HG02798 (cell line): ENCODE data around the gene DNAH1.

ENCODE experiments used
- ATAC-seq: cut with Tn5 transposase; IDR thresholded peaks from one replicate; pipeline ENCODE4 v1.9.1; 2021; ENCODE audit warnings: mild to moderate bottlenecking; ENCODE audit not compliant: unreplicated experiment, poor library complexity

The DNAH1 gene

DNA sequence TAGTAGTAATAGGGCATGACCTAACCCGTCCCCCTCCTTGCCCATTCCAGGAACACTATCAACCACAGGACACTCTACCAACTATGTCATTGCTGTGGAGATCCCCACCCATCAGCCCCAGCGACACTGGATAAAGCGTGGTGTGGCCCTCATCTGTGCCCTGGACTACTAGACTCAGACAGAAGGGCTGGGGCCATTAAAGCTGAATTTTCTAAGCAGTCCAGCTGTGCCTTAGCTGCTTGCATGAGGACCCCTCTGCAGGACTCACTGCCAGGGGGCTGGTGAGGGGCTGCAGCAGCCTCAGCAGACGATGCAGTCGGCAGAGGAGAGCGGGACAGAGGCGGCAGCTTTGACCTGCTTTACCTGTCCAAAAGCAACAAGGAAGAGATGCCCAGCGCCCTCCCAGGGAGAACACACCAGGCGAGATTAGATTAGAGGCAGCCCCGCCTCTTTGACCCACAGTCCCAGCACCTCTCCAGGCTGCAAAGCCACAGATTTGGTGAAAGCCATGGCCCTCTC is 84.2 kb downstream of the DNAH1 start:
- no peak for ATAC-seq

DNA sequence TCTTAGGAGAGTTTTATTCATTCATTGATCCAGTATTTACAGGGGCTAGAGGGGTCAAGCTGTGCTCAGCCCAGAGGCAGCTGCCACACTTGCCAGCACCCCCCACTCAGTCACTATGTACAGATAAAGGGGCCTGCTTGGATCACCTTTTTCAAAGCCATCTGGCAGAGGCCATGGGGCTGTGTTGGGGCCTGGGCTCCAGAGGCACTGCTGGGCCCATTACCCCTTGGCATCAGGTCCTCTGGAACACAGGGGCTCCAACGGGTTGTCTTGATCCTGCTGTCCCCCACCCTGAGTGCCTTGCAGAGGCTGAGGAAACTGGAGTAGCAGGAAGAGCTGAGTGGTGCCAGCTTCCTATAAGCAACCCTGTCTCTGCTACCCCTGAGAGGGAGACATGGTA is 84.9 kb downstream of the DNAH1 start:
- ATAC-seq: no peak

DNA sequence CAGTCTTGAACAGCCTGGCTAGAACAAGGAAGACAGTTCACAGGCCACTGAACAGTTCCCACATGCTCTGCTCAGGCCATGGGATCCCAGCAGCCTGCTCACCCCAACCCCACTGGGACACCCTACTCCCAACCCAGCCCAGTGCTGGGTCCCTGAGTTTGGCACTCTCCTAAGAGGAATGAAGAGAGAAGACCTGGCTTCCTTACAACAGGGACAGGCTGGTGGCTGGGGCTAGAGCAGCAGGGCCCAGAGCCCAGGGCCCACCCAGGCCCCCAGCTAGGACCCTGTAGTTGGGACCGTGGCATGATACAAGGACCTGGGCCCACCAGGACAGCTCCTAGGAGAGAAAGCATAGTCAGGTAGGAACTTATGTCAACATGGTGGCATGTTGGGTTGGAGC is 85.4 kb downstream of the DNAH1 start:
- no peak for ATAC-seq

DNA sequence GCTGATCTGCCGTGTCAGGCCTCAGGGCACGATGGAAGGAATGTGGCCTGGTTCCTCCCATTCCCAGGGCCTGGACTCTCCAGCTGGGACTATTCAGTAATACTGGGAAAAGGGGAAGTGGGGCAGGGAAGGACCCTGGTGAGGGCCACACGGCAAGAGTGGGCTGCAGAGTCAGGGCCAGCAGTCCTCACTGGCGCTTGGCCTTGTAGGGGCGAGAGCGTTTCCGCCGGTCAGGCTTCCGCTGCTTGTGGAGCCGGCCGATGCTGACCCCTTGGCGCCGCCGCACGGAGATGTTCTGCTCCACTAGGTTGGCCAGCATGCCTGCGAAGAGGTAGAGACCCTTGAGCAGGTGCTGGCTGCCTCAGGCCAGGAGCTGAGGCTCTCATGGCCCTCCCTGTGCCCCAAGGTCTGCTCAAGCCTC is 86.0 kb downstream of the DNAH1 start:
- no peak for ATAC-seq

DNA sequence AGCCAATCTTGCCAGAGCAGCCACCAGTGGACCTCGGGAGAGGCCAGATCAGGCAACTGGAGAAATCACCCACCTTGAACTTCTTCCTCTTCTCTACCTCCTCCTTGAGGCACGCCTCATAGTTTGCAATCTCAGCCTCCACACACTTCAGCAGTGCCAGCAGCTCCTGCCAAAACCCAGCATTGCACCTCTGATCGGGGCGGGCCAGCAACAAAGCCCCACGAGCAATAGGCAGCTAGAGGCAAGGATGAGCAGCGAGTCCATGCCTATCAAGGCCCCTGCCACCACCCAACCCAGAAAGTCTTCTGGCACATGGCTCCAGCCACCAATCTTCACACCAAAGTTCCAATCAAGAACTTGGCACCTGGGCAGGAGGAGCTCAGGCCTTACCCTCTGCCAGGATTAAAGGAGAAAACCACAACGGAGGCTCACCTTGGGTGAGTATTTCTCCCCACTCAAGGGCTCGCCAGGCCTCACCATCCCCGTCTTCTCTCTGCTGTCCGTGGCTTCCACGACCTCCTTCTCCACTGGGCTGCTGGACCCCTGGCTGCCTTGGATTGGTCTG is 86.7 kb downstream of the DNAH1 start:
- no peak for ATAC-seq

DNA sequence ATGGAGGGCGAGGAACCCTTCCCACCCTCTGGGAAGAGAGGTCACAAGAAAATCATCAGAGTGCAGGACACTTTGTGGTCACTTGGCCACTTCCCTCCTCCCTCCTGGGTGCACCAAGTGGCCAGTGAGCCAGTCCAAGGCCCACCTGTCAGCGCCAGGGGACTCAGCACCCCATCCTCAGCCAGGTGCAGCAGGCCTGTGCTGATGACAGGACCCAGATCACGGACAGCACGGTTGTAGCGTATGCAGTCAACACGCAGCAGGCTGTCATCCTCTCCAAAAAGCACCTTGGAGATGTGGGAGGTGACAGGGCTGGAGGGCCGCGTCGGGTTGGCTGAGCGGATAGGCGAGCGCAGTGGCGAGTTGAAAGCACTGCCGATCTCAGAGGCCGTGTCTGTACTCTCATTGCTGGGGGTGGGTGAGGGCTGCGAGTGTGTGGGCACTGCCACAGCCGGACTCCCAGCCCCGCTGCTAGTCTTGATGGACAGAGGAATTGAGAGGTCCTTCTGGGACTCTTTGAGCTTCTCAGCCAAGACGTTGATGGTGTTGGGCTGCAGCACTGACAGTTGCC is 87.2 kb downstream of the DNAH1 start:
- ATAC-seq: no peak

DNA sequence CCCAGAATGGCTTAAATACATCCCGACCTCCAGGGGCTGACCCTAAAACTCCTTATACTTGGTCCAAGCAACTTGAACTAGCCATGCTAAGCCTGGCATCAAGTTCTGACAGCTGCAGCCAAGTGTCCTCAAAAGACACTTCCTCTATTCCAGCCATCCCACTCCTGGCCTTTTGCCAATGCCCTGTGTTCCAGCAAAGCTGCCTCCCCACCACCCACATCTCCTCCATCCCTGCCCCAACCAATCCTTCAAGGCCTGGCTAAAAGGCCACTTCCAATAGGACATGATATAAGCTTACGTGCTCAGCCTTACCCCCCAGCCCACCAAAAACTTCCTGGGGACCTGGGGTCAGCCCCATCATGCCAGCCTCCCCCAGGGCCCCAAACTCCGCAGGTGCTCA is 87.8 kb downstream of the DNAH1 start:
- ATAC-seq: no peak

DNA sequence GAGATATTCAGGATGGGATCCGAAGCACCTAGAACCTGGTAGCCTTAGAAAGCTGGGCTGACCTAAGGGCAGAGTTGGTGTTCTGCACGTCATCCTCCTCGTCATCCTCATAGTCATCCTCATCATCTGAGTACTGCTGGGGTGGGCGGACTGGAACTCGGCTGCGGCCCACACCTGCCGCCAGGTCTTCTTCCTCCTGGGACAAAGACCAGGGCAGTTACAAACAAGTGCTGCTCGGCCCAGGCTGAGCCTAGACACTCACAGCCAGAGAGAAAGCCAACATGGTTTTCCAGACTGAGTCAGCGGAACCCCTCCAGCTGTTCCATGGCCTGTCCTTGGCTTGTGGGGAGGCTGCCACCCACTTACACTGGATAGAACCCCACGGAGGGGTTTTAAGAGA is 88.3 kb downstream of the DNAH1 start:
- ATAC-seq: no peak

DNA sequence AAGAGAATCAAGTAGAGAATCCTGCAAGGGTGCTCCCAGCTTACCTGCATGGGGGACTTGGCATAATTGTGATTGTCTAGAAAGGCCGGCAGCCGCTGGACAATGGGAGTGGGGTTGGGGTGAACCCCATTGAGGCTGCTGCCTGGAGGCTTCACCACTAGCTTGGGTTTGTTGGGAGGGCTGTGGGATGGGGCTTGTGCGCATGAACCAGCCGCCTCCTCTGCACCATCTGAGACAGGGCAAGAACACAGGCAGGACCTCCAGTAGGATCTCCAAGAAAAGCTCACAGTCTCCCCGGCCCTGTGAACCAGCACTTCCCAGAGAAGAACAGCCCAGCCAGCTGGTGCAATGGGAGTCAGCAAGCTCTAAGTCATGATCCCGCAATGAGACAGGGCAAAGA is 88.9 kb downstream of the DNAH1 start:
- ATAC-seq: no peak

DNA sequence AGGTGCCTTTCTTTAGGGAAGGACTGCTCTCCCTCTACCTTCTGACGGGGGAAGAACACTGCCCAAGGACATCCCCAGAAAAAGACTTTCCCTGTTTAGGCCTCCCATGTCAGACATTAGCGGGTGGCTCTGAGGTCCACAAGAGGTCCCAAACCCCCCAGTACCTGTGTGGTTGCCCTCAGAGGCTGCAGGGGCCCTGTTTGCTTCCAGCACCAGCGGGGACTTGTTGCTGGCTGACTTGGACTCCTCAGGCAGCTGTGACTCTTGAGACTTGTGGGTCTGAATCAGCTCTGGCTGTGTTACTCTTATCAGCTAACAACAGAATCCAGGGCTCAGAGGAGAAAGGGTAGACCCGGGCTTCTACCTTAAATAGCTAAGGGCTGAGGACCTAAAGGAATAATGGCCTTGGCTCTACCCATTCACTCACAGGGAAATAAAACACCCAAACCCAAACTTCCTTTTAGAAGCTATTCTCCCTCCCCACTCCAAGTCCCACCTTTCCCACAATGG is 89.5 kb downstream of the DNAH1 start:
- no peak for ATAC-seq

DNA sequence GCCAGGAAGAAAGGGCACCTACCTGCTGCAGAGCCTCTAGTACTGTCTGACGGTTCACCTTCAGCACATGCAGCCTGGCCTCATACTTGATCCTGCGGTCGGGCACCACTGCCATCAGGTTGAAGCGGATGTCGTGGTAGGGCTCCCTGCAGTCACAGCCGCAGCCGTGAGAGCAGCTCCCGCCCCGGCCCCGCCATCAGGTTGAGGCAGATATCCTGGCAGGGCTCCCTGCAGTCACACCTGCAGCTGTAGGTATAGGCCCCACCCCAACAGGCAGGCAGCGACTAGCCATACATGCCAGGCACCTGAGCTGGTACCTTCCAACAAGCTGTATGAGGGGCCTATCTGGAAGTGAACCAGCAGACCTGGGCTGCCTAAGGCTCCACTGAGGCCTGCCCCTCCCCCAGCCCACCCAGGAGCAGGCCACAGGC is 90.1 kb downstream of the DNAH1 start:
- ATAC-seq: no peak

DNA sequence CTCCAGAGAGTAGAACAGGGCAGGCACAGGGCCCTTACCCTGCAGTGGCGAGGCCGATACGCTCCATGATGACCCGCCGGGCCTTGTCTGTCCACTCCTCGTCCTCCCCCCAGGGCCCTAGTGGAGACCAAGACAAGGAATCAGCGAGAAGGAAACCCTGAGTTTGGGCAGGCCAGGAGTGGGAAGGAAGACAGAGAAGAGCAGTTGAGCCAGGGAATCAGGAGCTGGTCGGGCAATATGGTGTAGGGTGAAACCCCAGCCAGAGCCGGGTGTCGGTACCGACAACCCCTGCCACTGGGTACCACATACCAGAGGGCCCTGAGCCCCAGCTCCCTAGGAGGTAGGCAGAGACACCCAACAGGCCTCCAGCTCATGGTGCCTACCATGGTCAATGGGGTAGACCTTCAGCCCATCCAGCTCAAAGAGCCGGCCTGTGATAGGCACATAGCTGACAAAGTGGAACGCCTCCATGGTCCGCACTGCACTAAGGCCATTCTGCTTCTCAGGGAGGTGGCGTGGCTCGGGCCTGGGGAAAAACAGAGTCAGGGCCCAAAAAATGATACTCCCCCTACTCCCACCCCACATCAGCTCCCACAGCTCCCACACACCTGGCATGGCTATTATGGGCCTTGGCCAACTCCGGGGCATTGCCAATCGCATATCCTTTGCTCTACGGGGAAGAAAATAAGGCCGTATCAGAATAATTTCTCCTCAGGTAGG is 90.8 kb downstream of the DNAH1 start:
- no peak for ATAC-seq

DNA sequence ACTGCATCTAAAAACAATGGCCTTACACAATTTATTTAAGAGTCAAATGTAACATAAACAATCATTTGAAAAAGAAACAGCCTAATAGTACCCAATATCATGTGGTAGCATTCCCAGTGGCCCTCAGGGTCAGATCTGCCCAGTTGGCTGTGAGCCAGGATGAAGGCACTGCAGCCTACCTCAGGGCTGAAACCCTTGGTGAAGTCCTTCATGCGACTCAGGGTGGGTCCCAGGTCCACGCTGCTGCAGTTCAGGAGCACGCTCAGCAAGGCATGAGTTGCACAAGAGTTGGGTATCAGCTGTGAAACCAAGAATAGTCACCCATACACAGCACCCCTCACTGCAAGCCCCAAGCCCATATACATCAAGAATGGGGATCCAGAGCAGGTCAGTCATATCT is 91.7 kb downstream of the DNAH1 start:
- ATAC-seq: no peak

DNA sequence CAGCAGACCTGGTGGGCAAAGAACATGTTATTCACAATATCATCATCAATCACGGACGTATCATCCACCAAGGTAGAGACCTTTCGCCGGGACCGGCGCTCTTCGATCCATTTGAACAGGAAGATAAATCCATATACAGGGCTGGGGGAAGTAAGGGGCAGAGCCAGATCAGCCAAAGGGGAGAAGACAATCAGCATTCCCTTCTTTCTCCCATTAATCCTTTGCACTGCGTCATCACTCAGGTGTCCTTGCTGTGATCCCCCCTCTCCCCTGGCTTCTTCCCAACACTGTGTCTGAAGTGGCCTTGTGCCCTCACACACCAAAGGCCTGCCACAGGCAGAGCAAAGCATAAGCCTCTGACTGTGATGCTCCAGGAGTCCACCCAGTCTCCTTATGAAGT is 92.3 kb downstream of the DNAH1 start:
- no peak for ATAC-seq

DNA sequence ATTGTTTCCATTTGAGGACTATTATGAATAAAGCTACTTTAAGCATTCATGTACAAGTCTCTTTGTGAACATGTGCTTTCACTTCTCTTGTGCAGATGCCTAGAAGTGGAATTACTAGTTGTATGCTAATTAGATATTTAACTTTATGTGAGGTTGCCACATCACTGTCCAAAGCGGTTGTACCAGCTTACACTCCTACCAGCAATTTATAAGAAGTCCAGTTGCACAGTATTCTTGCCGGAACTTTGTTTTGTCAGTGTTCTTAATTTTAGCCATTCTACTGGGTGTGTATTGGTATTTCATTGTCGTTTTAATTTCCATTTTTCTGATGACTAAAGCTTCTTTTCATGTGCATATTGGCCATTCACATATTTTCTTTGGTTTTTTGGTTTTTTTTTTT is 99.7 kb downstream of the DNAH1 start:
- ATAC-seq: no peak

DNA sequence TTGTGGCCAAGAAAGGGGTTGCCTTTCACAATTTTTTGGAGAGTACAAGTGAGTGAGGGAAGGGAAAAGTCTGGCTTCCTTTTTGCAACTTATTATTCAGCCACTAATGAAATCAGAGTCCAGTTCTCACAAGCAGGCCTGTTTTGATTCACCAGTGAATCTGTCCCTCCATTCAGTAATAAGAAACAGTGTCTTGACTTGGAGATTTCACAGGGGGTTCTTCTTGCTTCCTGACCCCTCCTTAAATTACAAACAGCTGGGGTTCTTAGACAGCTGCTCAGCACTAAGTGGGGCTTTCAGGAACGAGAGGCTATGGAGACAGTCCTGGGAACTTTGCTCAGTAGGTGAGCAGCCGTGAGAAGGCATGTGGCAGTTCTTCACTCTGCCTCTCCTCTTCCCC is 104.3 kb downstream of the DNAH1 start:
- no peak for ATAC-seq

DNA sequence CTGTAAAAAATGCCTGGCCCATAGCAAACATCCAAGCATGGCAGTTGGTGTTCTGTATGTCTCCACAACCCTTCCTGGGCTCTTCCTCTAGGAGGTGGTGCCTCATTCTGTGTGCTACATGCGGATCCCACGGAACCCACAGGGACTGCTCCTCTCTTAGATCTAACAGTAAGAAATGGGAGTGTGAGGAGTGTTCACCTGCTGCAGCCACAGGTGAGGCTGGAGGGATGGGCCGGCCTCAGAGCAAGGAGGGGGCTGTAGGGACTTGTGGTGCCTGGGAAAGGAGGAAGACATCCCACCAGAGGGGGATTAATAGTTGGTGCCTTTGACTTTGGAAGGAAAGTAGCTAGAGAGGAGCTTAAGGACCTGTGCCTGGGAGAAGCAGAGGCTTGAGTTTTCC is 106.5 kb downstream of the DNAH1 start:
- ATAC-seq: no peak

DNA sequence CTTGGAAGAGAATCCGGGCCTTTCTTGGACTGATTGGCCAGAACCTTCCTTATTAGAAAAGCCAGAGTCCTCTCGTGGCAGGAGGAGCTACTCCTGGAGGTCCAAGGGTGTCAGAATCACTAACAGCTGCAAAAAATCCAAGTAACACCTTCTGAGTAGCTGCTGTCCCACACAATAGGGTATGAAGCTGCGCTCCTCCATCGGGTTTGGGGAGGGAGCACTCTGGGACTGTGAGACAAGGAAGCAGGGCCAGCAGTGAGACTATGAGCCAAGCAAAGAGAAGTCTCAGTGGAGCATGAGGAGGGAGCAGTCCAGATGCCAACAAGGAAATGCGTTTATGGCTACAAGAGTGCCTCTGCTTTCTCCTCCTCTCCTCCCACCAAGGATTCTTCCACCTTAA is 107.1 kb downstream of the DNAH1 start:
- no peak for ATAC-seq

DNA sequence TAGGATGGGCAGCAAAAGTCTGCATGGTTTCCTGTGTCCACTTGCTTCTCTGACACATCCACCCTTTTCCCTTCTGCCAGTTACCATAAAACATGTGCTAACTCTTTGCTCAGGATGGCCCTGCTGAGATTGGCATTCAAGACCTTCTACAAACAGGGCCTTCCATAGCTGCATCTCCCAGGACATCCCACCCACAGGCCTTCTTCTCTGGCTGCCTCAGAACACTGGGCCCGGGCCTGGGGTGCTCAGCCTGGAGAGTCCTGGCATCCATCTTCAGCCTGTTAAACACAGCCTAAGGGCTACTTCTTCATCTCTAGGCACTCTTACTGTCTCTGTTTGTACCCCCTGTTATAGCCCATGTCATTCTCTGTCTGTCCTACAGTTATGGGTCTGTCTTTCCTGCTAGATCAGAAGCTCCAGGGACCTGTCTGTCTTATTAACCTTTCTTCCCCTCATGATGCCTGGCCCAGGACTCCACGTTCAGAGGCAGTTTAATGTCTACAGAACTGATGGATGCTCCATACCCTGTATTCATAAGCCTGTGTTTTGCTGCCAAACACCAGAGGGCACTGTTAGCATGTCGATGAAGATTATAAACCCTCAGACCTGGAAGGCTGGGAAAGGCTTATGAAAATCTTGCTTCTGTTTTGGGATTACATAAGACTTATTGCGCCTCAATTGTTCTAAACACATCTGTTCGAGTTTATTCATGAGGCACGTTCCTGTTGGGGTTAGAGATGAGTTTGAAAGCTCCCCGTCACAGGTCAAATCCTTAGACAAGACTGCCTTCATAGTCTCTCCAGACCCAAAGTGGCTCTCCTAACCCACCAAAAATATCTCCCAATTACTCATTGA is 112.3 kb downstream of the DNAH1 start:
- no peak for ATAC-seq

DNA sequence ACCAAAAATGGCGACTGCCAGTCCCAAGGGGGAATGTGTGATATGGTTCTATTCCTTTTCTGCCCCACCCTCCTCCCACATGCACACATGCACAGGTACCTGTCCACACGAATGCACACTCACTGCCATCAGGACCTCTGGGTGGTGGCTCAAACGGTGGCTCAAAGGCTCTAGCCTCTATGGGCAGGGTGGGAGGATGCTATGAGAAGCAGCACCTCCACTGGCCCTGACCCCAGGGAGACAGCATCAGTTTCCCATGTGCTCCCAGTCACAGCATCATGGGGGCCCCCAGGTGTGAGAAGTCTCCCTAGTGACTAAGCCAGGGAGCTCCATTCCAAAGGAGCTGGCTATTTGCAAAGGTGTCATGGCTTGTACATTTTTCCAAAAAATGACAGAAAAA is 112.9 kb downstream of the DNAH1 start:
- ATAC-seq: no peak
